ENCODE measurements around the gene SCN3B. TPM values are rescaled to one million over a fixed set of nuclear protein-coding genes. Genes with fewer than 3 reads are reported as not detected.

Gene SCN3B
- total and polyA plus RNA-seq, 2 of the 4 experiments (the other 2 are of a cell fraction), result under 0.01 to 0.03 TPM

DNA sequence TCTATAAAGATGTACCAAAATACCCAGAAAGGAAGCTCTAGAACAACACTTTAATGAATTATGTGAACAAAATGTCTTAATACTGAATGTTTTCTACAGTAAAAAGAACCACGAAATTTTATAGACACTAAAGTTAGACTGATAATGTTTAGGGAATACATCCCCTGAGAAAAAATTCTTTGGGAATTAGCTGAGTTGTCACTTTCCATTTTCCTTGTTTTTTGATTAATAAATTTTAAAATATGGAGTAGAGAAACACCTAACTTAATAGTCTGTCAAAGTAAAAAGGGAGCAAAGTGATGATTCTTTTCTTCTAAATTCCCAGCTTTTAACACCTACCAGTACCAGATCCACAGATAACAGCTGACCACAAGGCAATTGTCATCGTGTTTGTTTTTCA is 23.1 kb upstream of the SCN3B start:
- Histone ChIP-seq H2AK9ac (replicated peaks; ENCODE audit: low read depth, low read length, poor library complexity) (no peak overlapping the region), H3K4me1 (ENCODE audit: control insufficient read depth, insufficient read depth, low read length) (no peaks in the 10 kb centered on the region), H4K20me1 (ENCODE audit: insufficient read depth, low read length) (no peaks in the 10 kb centered on the region), H2BK20ac (ENCODE audit: low read depth, low read length) (no peak overlapping the region), H3K27me3 (ENCODE audit: control insufficient read depth, insufficient read depth, low read length) (no peaks in the 10 kb centered on the region; the same call in 1 of the 2 replicates), H3K18ac (ENCODE audit: low read depth, low read length) (no peak overlapping the region), H4K5ac (ENCODE audit: low read depth, low read length) (no peak overlapping the region), H2BK120ac (ENCODE audit: low read depth, low read length) (no peak overlapping the region), H2AFZ (replicated peaks; ENCODE audit: low read length, poor library complexity) (no peak overlapping the region), H4K8ac (ENCODE audit: low read depth in 2 of 2, low read length in 2 of 2) (no peak overlapping the region), H4K91ac (ENCODE audit: insufficient read depth, low read depth, low read length) (no peak overlapping the region), H3K23ac (ENCODE audit: low read depth, low read length) (no peak overlapping the region), H3K4ac (ENCODE audit: low read depth, low read length) (no peak overlapping the region), H3K9ac (ENCODE audit: low read depth, low read length) (no peak overlapping the region), H3K14ac (replicated peaks; ENCODE audit: low read depth, low read length) (no peak overlapping the region), H2AK5ac (ENCODE audit: low read depth, low read length) (no peak overlapping the region), H3K9me1 (ENCODE audit: insufficient read depth, low read length) (no peaks in the 10 kb centered on the region), H3K56ac (ENCODE audit: extremely low read depth, insufficient read depth, low read length) (no peak overlapping the region), H3K27ac (ENCODE audit: insufficient read depth, low read length) (no peak overlapping the region), H3K4me2 (ENCODE audit: low read depth, low read length) (no peak overlapping the region), H3K9me3 (ENCODE audit: control insufficient read depth, insufficient read depth, low read length) (no peaks in the 10 kb centered on the region), H3K36me3 (ENCODE audit: control insufficient read depth, insufficient read depth, low read length) (no peaks in the 10 kb centered on the region), H3K79me1 (ENCODE audit: low read depth in 1 of 2, low read length in 2 of 2) (no peaks in the 10 kb centered on the region), H2BK15ac (ENCODE audit: low read depth, low read length) (no peak overlapping the region), H3K4me3 (ENCODE audit: insufficient read depth, low read depth, low read length) (no peak overlapping the region), H2BK5ac (ENCODE audit: low read depth, low read length, poor library complexity, severe bottlenecking) (no peak overlapping the region)
- no peak for DNase-seq
- no peak for TF ChIP-seq MAZ (IDR thresholded peaks at IDR 0.05; ENCODE audit: borderline replicate concordance, low read depth, low read length)
- TF ChIP-seq, protein P1, sequence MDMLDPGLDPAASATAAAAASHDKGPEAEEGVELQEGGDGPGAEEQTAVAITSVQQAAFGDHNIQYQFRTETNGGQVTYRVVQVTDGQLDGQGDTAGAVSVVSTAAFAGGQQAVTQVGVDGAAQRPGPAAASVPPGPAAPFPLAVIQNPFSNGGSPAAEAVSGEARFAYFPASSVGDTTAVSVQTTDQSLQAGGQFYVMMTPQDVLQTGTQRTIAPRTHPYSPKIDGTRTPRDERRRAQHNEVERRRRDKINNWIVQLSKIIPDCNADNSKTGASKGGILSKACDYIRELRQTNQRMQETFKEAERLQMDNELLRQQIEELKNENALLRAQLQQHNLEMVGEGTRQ (IDR thresholded peaks at IDR 0.05; ENCODE audit: low read depth, low read length), result no peak
- no peak for TF ChIP-seq MAFK (IDR thresholded peaks at IDR 0.05; ENCODE audit: low read depth, low read length)
- no peak for TF ChIP-seq NFE2L2 (IDR thresholded peaks at IDR 0.05; ENCODE audit: low read depth, low read length)
- no peak for TF ChIP-seq BHLHE40 (IDR thresholded peaks at IDR 0.05; ENCODE audit: low read depth, low read length)
- TF ChIP-seq MXI1 (IDR thresholded peaks at IDR 0.05; ENCODE audit: borderline replicate concordance, low read depth, low read length), result no peak
- no peak for TF ChIP-seq POLR2A (IDR thresholded peaks at IDR 0.05; ENCODE audit: low read depth, low read length)
- no peak for TF ChIP-seq CHD1 (IDR thresholded peaks at IDR 0.05; ENCODE audit: low read depth, low read length)
- no peak for TF ChIP-seq RCOR1 (IDR thresholded peaks at IDR 0.05; ENCODE audit: insufficient replicate concordance, low read length)
- TF ChIP-seq, protein P2, sequence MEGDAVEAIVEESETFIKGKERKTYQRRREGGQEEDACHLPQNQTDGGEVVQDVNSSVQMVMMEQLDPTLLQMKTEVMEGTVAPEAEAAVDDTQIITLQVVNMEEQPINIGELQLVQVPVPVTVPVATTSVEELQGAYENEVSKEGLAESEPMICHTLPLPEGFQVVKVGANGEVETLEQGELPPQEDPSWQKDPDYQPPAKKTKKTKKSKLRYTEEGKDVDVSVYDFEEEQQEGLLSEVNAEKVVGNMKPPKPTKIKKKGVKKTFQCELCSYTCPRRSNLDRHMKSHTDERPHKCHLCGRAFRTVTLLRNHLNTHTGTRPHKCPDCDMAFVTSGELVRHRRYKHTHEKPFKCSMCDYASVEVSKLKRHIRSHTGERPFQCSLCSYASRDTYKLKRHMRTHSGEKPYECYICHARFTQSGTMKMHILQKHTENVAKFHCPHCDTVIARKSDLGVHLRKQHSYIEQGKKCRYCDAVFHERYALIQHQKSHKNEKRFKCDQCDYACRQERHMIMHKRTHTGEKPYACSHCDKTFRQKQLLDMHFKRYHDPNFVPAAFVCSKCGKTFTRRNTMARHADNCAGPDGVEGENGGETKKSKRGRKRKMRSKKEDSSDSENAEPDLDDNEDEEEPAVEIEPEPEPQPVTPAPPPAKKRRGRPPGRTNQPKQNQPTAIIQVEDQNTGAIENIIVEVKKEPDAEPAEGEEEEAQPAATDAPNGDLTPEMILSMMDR (conservative IDR thresholded peaks at IDR 0.05; ENCODE audit: low read depth, low read length), result no peak
- no peak for TF ChIP-seq RFX5 (IDR thresholded peaks at IDR 0.05; ENCODE audit: low read depth, low read length)
- TF ChIP-seq, protein P3, sequence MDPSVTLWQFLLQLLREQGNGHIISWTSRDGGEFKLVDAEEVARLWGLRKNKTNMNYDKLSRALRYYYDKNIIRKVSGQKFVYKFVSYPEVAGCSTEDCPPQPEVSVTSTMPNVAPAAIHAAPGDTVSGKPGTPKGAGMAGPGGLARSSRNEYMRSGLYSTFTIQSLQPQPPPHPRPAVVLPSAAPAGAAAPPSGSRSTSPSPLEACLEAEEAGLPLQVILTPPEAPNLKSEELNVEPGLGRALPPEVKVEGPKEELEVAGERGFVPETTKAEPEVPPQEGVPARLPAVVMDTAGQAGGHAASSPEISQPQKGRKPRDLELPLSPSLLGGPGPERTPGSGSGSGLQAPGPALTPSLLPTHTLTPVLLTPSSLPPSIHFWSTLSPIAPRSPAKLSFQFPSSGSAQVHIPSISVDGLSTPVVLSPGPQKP (IDR thresholded peaks at IDR 0.05; ENCODE audit: borderline replicate concordance, low read depth, low read length), result no peak
- TF ChIP-seq RAD21 (IDR thresholded peaks at IDR 0.05; ENCODE audit: low read length), result no peak
- TF ChIP-seq FOS (IDR thresholded peaks at IDR 0.05; ENCODE audit: low read depth, low read length), result no peak
- no peak for TF ChIP-seq SMC3 (IDR thresholded peaks at IDR 0.05; ENCODE audit: low read depth, low read length)
- no peak for TF ChIP-seq CEBPB (IDR thresholded peaks at IDR 0.05; ENCODE audit: low read depth, low read length)
- dilution Hi-C loops (cut with HindIII; ENCODE audit: low sequenced_read_pairs, unreplicated experiment) (no loop called here), intact Hi-C loops (cut with micrococcal nuclease) (no loop called here), in situ Hi-C loops (cut with MboI; ENCODE audit: low sequenced_read_pairs) (no loop called here)
- ChIA-PET CTCF (interaction anchor here (0.6 to 1.0 kb wide), 3 partner anchors 30 to 341 kb away, joined by 3 read pairs; no protein-coding TSS in a partner anchor), POLR2A (ENCODE audit: unreplicated experiment) (no interaction called here)
- no CpG with 5 or more reads among the region's 2 CpGs for WGBS, 2 experiments (ENCODE audit: extremely low coverage in 2 of 2, insufficient read length in 1 of 2)
- no peak for ATAC-seq (ENCODE audit: low read depth)
- no TSS peak for BruUV-seq (replicated peaks)
